ENCODE measurements around the gene CPTP. TPM values are rescaled to one million over a fixed set of nuclear protein-coding genes. Genes with fewer than 3 reads are reported as not detected.

CPTP gene
- total RNA-seq, 4 donors from 2014 or later, result 8.5 to 18.6 (median 11.5) TPM

GRCh38 chr1:1281533-1282321 is 42.9 kb upstream of the CPTP start:
- no peak for DNase-seq (ENCODE audit: low spot score)
- no peak for TF ChIP-seq CTCF (IDR thresholded peaks at IDR 0.05)
- no peak for ATAC-seq (ENCODE audit: low FRiP score)

GRCh38 chr1:1282998-1283397 is 41.6 kb upstream of the CPTP start:
- no peak for TF ChIP-seq CTCF (IDR thresholded peaks at IDR 0.05)
- DNase-seq (ENCODE audit: low spot score) (no peak), ATAC-seq (ENCODE audit: low FRiP score) (no peak)

DNA sequence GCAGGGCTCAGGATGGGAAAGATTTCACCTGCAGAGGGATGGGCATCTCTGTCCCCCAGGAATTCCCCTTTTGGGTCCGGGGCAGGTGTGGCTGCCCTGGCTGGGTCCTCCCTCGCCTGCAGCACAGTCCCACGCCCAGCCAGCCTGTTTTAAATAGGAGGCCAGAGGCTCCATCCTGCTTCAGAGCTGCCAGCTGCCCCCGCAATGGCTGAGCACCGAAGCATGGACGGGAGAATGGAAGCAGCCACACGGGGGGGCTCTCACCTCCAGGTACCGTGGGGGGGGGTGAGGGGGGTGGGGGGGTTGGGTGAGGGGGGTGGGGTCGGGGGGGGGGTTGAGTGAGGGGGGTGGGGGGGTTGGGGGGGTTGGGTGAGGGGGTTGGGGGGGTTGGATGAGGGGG is 40.8 kb upstream of the CPTP start:
- no peak for TF ChIP-seq CTCF (IDR thresholded peaks at IDR 0.05)
- no peak for DNase-seq (ENCODE audit: low spot score)
- no peak for ATAC-seq (ENCODE audit: low FRiP score)

DNA sequence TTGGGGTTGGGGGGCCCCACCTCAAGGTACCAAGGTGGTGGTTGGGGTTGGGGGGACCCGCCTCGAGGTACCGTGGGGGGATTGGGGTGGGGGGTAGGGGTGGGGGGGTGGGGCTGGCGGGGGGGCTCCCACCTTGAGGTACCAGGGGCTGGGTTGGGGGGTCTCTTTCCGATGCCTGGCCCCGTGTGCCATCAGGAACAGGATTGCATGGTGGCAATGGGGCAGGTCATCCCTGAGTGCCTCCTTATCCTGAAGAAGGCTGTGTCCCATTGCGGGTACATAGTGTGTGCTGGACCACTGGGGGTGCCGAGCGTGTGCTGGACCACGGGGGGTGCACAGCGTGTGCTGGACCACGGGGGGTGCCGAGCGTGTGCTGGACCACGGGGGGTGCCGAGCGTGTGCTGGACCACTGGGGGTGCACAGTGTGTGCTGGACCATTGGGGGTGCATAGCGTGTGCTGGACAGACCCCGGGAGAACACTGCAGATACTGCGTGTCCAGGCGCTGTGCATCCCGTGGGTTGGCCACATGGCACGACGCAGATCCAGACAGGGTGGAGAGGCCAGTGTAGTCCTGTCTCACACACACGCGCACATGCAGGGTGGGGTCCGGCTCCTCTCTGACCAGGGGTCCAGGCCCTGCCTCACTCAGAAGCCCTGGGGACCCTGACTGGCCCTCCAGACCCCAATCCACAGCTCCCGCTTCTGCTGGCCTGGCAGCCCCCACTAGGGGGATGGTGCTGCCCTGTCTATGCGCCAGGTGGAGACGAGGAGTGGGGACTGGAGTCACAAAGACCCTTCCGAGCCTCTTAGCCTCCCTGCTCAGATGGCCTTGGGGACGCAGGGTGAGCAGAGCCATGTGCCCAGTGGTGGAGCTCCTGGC is 40.1 kb upstream of the CPTP start:
- TF ChIP-seq CTCF (IDR thresholded peaks at IDR 0.05), result no peak
- no peak for DNase-seq (ENCODE audit: low spot score)
- ATAC-seq (ENCODE audit: low FRiP score), result no peak

- ATAC-seq (ENCODE audit: low FRiP score) (peak; percentile 12), DNase-seq (ENCODE audit: low spot score) (no peak)
- TF ChIP-seq CTCF (IDR thresholded peaks at IDR 0.05), result no peak
These were observed 39.5 kb upstream of the CPTP start for GRCh38 chr1:1285102-1285571.

- DNase-seq (ENCODE audit: low spot score) (no peak), ATAC-seq (ENCODE audit: low FRiP score) (no peak)
- TF ChIP-seq CTCF (IDR thresholded peaks at IDR 0.05), result no peak
These were observed 38.8 kb upstream of the CPTP start for GRCh38 chr1:1285611-1286311.

Data from omental fat pad (tissue), 4 donors.